HepG2 (cell line): ENCODE results near the gene SRSF8. TPM values are rescaled to one million over a fixed set of nuclear protein-coding genes. Genes with fewer than 3 reads are reported as not detected.

Experiments used
- ATAC-seq: fragments of 200-7000 bp; cut with Tn5 transposase; 3 replicates; pipeline ENCODE4 v1.9.1; 2020; ENCODE audit warnings: mild to moderate bottlenecking, moderate library complexity
- BruUV-seq: library from RNA; stranded (reverse); fragments of 400-500 nt; replicated peaks from 2 replicates; lab custom pipeline; 2021; lab: Mats Ljungman, UMichigan
- CTCF ChIA-PET: fragments of 300-600 bp; formaldehyde crosslinking; extraction: SDS; loops from one replicate; lab custom pipeline; 2021; ENCODE audit warnings: low total read pairs, inconsistent platforms, low intra/inter-chr PET ratio; lab: Yijun Ruan, JAX
- POLR2A ChIA-PET: fragments of 350-600 bp; sonication (Branson Sonifier 250); formaldehyde crosslinking; loops from one replicate; lab custom pipeline; 2020; ENCODE audit warnings: antibody characterized with exemption, inconsistent platforms; lab: Yijun Ruan, JAX
- DNase-seq: peaks from one replicate; pipeline ENCODE4 v3.0.0-alpha.2; 2015; ENCODE audit warnings: low spot score
- FAIRE-seq: peaks from 3 replicates; lab custom pipeline; 2011; peaks lifted over from hg19 to GRCh38; lab: Jason Lieb, UNC
- H2AFZ ChIP-seq: one replicate; pipeline ENCODE4 v1.6.1; 2011; ENCODE audit warnings: low read length, inconsistent platforms
- H3K27ac ChIP-seq: fragments of 300-600 bp; 3 replicates; pipeline ENCODE4 v1.8.0; 2011; ENCODE audit warnings: mixed run types, mild to moderate bottlenecking, mixed read lengths, low read length, inconsistent platforms; ENCODE audit not compliant: insufficient read depth; ENCODE audit errors: extremely low read length
- H3K27me3 ChIP-seq, 2 experiments: fragments of 200-600 bp in 1 of 2; 2 replicates in 1 of 2; 3 replicates in 1 of 2; pipeline versions ENCODE4 v1.6.0 to v1.8.0; 2011; ENCODE audit warnings: low read length in 2 of 2, mild to moderate bottlenecking in 2 of 2, moderate library complexity in 2 of 2, inconsistent platforms in 1 of 2; ENCODE audit not compliant: insufficient read depth in 2 of 2, control insufficient read depth in 1 of 2
- H3K36me3 ChIP-seq, 2 experiments: fragments of 200-600 bp in 1 of 2; replicated peaks in 1 of 2; 2 replicates in 1 of 2; 3 replicates in 1 of 2; pipeline versions ENCODE4 v1.5.1 to v1.8.0; 2011; ENCODE audit warnings: low read length in 2 of 2, inconsistent platforms in 1 of 2; ENCODE audit not compliant: insufficient read depth in 2 of 2, control insufficient read depth in 1 of 2
- H3K4me1 ChIP-seq: 2 replicates; pipeline ENCODE4 v1.5.1; 2012; ENCODE audit warnings: low read length, inconsistent platforms; ENCODE audit not compliant: insufficient read depth
- H3K4me2 ChIP-seq: 2 replicates; pipeline ENCODE4 v1.6.0; 2011; ENCODE audit warnings: low read depth, low read length, inconsistent platforms
- H3K4me3 ChIP-seq, 3 experiments: fragments of 200-600 bp in 1 of 3; sonication (generic), shearing (Covaris generic) in 1 of 3; replicated peaks in 1 of 3; 2 replicates each; pipeline ENCODE4 v1.5.1; 2011 to 2016; ENCODE audit warnings: low read length in 3 of 3, inconsistent platforms in 2 of 3, low read depth in 2 of 3, mild to moderate bottlenecking in 2 of 3, control low read depth in 1 of 3, mixed read lengths in 1 of 3; ENCODE audit not compliant: insufficient read depth in 1 of 3
- H3K79me2 ChIP-seq: one replicate; pipeline ENCODE4 v1.6.1; 2011; ENCODE audit warnings: low read length, inconsistent platforms; ENCODE audit not compliant: insufficient read depth
- H3K9ac ChIP-seq: 2 replicates; pipeline ENCODE4 v1.6.0; 2011; ENCODE audit warnings: mild to moderate bottlenecking, low read depth, low read length, inconsistent platforms; ENCODE audit not compliant: insufficient read depth
- H3K9me3 ChIP-seq: 2 replicates; pipeline ENCODE4 v1.5.1; 2012; ENCODE audit warnings: mild to moderate bottlenecking, low read length
- H4K20me1 ChIP-seq: 2 replicates; pipeline ENCODE4 v1.6.0; 2011; ENCODE audit warnings: inconsistent platforms, mild to moderate bottlenecking, low read length, moderate library complexity; ENCODE audit not compliant: insufficient read depth
- CEBPB ChIP-seq: IDR thresholded peaks from 2 replicates; pipeline ENCODE4 v1.6.1; 2011; ENCODE audit warnings: low read depth, low read length, improper control_type of control experiment, borderline replicate concordance
- CEBPG ChIP-seq: IDR thresholded peaks from 2 replicates; pipeline ENCODE4 v1.6.1; 2016
- RAD51 ChIP-seq: fragments of 450-650 bp; IDR thresholded peaks from 2 replicates; pipeline ENCODE4 v1.6.1; 2016; ENCODE audit warnings: borderline replicate concordance
- ZNF713 ChIP-seq: sonication (generic); formaldehyde crosslinking; IDR thresholded peaks from 2 replicates; pipeline ENCODE4 v1.4.0; 2020; ENCODE audit warnings: mild to moderate bottlenecking, missing genetic modification reagents
- ZNF766 ChIP-seq: sonication (generic); formaldehyde crosslinking; IDR thresholded peaks from 2 replicates; pipeline ENCODE4 v1.5.0; 2020; ENCODE audit warnings: missing genetic modification reagents, borderline replicate concordance
- WGBS: methylation state at CpG from one replicate; pipeline ENCODE4 v1.1.6; 2017; ENCODE audit warnings: low lambda C conversion rate; 5-methylcytosine and 5-hydroxymethylcytosine counted together
- in situ Hi-C: cut with HindIII; loops from 2 replicates; pipeline ENCODE4 v1.10.0; 2017; ENCODE audit warnings: low pct_unique_long_range_greater_than_20kb; ENCODE audit not compliant: extremely low pct_ligation_motif_present
- intact Hi-C: fragments of 100-400 bp; cut with micrococcal nuclease; formaldehyde crosslinking; loops from one replicate; pipeline ENCODE4 v1.10.0; 2022; ENCODE audit not compliant: unreplicated experiment
- polyA plus RNA-seq, 8 experiments: library from polyadenylated mRNA; depleted of rRNA in 3 of 8; stranded (reverse) in 7 of 8; unstranded in 1 of 8; fragments of >200 nt; fragmentation: Illumina TruSeq in 4 of 8; extraction: Trizol in 4 of 8; gene quantifications; 2 replicates each; pipeline versions ENCODE4 v1.2.1 to v1.2.3, GENCODE V29; 2011 to 2016; ENCODE audit warnings: low read depth in 4 of 8, missing spikeins in 1 of 8, mixed read lengths in 1 of 8; ENCODE audit not compliant: insufficient read depth in 1 of 8
- total RNA-seq, 5 experiments: library from RNA; depleted of rRNA; stranded (reverse); fragments of >200 nt; fragmentation: Illumina TruSeq; extraction: Trizol; gene quantifications; 2 replicates each; pipeline ENCODE4 v1.2.3, GENCODE V29; 2016; ENCODE audit warnings: low read depth in 1 of 5
- TF ChIP-seq, protein P1 (sequence below): sonication (generic); formaldehyde crosslinking; IDR thresholded peaks from 2 replicates; pipeline ENCODE4 v1.5.0; 2020; ENCODE audit warnings: missing genetic modification reagents, mild to moderate bottlenecking, borderline replicate concordance
- TF ChIP-seq, protein P2 (sequence below): sonication (generic); formaldehyde crosslinking; IDR thresholded peaks from 2 replicates; pipeline ENCODE4 v1.8.1; 2023; ENCODE audit warnings: mild to moderate bottlenecking, missing genetic modification reagents, borderline replicate concordance
- TF ChIP-seq, protein P3 (sequence below), 2 experiments: sonication (generic) in 1 of 2; formaldehyde crosslinking in 1 of 2; IDR thresholded peaks; 2 replicates each; pipeline versions ENCODE4 v1.5.1 to v1.6.1; 2011 to 2020; ENCODE audit warnings: borderline replicate concordance in 1 of 2, low read depth in 1 of 2, low read length in 1 of 2, mild to moderate bottlenecking in 1 of 2, missing genetic modification reagents in 1 of 2, moderate library complexity in 1 of 2
- TF ChIP-seq, protein P4 (sequence below): IDR thresholded peaks from 2 replicates; pipeline ENCODE4 v1.6.1; 2016; ENCODE audit warnings: missing biosample characterization, missing genetic modification reagents, low read depth
- TF ChIP-seq, protein P5 (sequence below): sonication (generic); IDR thresholded peaks from 2 replicates; pipeline ENCODE4 v1.6.1; 2016; ENCODE audit warnings: low read depth, borderline replicate concordance

The SRSF8 gene
- total and polyA plus RNA-seq, 2 of the 13 experiments (the other 11 are each of a cell fraction or from before 2014, with no cell fraction given), result 21.8 to 25.8 TPM

DNA sequence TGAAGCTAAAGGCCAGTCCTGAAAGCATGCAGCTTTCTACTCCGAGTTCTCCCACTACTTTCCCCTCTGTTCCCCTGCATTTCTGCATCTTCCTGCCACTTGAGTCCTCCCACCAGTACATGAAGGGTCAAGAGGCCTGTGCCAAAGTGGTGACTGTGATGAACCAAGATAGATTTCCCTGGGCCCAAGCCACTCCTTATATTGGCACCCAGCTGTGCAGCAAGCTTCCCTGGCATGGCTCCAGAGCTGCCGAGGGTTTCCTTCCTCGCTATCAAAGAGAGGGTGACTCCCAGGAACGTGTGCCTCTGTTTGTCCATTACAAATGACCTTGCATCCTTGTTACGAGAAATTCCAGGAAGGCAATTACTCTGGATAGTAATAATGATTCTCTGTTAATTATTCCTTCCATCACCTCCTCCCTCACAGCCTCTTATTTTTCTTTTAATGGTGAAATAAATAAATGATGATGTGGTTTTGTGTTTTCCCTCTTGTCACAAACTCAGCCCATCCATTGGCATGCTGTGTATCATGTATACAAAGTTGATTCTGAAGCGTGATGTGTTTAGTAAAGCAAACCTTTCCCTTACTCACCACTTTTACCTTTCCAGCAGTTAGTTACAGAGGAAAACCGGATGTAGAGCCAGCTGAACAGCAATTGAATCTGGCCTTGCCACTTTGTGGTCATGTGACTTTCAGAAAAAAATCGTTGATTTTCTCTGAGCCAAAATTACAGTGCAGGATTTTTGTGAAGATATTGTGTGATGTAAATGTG lies 8.3 kb downstream of the SRSF8 start:
- Histone ChIP-seq H3K36me3 (no peaks in the 10 kb centered on the region), H3K4me1 (peaks cover 6% of the 10 kb centered on the region; the same call in 1 of the 2 replicates), H3K9me3 (no peaks in the 10 kb centered on the region), H3K79me2 (no peaks in the 10 kb centered on the region), H3K4me3 (no peak overlapping the region), H4K20me1 (peaks cover 3% of the 10 kb centered on the region; the same call in 1 of the 2 replicates), H3K27ac (no peak overlapping the region), H3K9ac (no peak overlapping the region), H3K4me2 (0 out of 2 replicates have a peak overlapping the region, but pooled peaks have one; percentile 16), H3K27me3 (no peaks in the 10 kb centered on the region; a peak in 2 of 5 replicates), H2AFZ (no peak overlapping the region)
- WGBS, result 32% methylated on average over 7 of the region's 8 CpGs
- ATAC-seq (peak; percentile 41; the same call in 1 of the 3 replicates), DNase-seq (no peak), FAIRE-seq (no peak)
- intact Hi-C loops (no loop called here), in situ Hi-C loops (loop anchor here (5.0 to 25.0 kb wide), 2 partner anchors 57 to 162 kb away; partner anchors contain the start of gene SESN3)
- TF ChIP-seq RAD51, result peak; percentile 8; the same call in 1 of the 2 replicates
- TF ChIP-seq, protein P1, sequence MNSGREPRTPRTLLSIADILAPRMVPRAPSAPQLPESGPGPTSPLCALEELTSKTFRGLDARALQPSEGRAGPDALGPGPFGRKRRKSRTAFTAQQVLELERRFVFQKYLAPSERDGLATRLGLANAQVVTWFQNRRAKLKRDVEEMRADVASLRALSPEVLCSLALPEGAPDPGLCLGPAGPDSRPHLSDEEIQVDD (CRISPR knock-in tag), result no peak
- ChIA-PET POLR2A (no interaction called here), CTCF (no interaction called here)
- no TSS peak for BruUV-seq

DNA sequence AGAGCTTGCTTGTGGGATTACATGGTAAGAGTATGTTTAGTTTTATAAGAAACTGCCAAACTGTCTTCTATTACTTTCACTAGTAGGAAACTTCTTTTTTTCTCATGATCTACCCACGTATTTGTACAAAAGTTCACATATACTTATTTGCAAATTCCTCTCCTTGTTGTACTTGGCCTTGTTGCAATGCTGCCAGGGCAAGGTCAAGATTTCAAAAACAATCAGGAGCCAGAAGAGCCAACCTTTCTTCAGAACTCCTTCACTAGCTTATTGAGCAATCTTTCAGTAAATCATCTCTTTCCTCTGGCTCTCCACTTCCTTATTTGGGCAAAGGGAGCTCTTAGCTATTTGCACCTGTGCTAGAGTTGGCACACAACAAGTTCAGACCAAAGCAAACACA lies 9.7 kb downstream of the SRSF8 start:
- H3K4me3 ChIP-seq, result no peak overlapping the region
- H3K79me2 ChIP-seq, result no peaks in the 10 kb centered on the region
- H2AFZ ChIP-seq, result no peak overlapping the region
- H4K20me1 ChIP-seq, result no peaks in the 10 kb centered on the region
- POLR2A ChIA-PET, result interaction anchor here (0.6 to 1.3 kb wide), 2 partner anchors 8 to 9 kb away, joined by 3 read pairs; no protein-coding TSS in a partner anchor
- H3K36me3 ChIP-seq, result no peaks in the 10 kb centered on the region
- intact Hi-C loops, result no loop called here
- no peak for FAIRE-seq
- H3K27me3 ChIP-seq, result no peaks in the 10 kb centered on the region; a peak in 2 of 5 replicates
- peaks cover 5% of the 10 kb centered on the region; the same call in 1 of the 2 replicates for H3K4me1 ChIP-seq
- in situ Hi-C loops, result loop anchor here (25.0 kb wide), 1 partner anchor 161 kb away; the partner anchor contains the start of gene SESN3
- WGBS, result 4% methylated on average over 1 of the region's 1 CpG
- H3K4me2 ChIP-seq, result no peak overlapping the region
- no peak for DNase-seq
- CTCF ChIA-PET, result no interaction called here
- H3K9me3 ChIP-seq, result no peaks in the 10 kb centered on the region
- ATAC-seq, result no peak
- H3K9ac ChIP-seq, result no peak overlapping the region
- no peak overlapping the region for H3K27ac ChIP-seq
- BruUV-seq, result no TSS peak
- TF ChIP-seq, protein P2, sequence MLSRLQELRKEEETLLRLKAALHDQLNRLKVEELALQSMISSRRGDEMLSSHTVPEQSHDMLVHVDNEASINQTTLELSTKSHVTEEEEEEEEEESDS (CRISPR knock-in tag), result no peak
- TF ChIP-seq, protein P3, sequence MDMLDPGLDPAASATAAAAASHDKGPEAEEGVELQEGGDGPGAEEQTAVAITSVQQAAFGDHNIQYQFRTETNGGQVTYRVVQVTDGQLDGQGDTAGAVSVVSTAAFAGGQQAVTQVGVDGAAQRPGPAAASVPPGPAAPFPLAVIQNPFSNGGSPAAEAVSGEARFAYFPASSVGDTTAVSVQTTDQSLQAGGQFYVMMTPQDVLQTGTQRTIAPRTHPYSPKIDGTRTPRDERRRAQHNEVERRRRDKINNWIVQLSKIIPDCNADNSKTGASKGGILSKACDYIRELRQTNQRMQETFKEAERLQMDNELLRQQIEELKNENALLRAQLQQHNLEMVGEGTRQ (IDR thresholded peaks at IDR 0.05; ENCODE audit: low read depth, low read length), result no peak
- TF ChIP-seq, protein P3 (CRISPR knock-in tag; IDR thresholded peaks at IDR 0.05; ENCODE audit: borderline replicate concordance), result peak; percentile 25; the same call in 1 of the 2 replicates
- peak; percentile 49 for TF ChIP-seq CEBPG
- TF ChIP-seq CEBPB, result peak; percentile 44
- no peak for TF ChIP-seq ZNF766 (CRISPR knock-in tag)
- TF ChIP-seq, protein P4, sequence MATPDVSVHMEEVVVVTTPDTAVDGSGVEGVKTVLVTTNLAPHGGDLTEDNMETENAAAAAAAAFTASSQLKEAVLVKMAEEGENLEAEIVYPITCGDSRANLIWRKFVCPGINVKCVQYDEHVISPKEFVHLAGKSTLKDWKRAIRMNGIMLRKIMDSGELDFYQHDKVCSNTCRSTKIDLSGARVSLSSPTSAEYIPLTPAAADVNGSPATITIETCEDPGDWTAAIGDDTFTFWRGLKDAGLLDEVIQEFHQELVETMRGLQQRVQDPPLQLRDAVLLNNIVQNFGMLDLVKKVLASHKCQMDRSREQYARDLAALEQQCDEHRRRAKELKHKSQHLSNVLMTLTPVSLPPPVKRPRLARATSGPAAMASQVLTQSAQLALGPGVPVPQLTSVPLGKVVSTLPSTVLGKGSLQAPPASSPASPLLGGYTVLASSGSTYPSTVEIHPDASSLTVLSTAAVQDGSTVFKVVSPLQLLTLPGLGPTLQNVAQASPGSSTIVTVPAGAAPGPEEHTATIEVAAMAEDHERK (CRISPR knock-in tag), result no peak
- no peak for TF ChIP-seq ZNF713 (CRISPR knock-in tag)
- TF ChIP-seq, protein P5, sequence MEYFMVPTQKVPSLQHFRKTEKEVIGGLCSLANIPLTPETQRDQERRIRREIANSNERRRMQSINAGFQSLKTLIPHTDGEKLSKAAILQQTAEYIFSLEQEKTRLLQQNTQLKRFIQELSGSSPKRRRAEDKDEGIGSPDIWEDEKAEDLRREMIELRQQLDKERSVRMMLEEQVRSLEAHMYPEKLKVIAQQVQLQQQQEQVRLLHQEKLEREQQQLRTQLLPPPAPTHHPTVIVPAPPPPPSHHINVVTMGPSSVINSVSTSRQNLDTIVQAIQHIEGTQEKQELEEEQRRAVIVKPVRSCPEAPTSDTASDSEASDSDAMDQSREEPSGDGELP, result no peak
